HEK293 (cell line): ENCODE results near the gene SLC66A2.

Experiments used
- AEBP2 ChIP-seq: fragments of 450-650 bp; formaldehyde crosslinking; IDR thresholded peaks from 2 replicates; pipeline ENCODE4 v1.5.1; 2016; ENCODE audit warnings: missing biosample characterization, missing genetic modification characterization, borderline replicate concordance
- ZNF140 ChIP-seq: fragments of 450-650 bp; formaldehyde crosslinking; IDR thresholded peaks from 2 replicates; pipeline ENCODE4 v1.5.1; 2016; ENCODE audit warnings: missing biosample characterization, missing genetic modification characterization
- ZNF580 ChIP-seq: fragments of 450-650 bp; formaldehyde crosslinking; IDR thresholded peaks from 2 replicates; pipeline ENCODE4 v1.5.1; 2016; ENCODE audit warnings: missing biosample characterization, missing genetic modification characterization
- ZNF621 ChIP-seq: fragments of 450-650 bp; formaldehyde crosslinking; IDR thresholded peaks from 2 replicates; pipeline ENCODE4 v1.5.1; 2017; ENCODE audit warnings: missing biosample characterization, missing genetic modification characterization
- ZSCAN30 ChIP-seq: fragments of 450-650 bp; IDR thresholded peaks from 2 replicates; pipeline ENCODE4 v1.5.1; 2018; ENCODE audit warnings: missing biosample characterization, mild to moderate bottlenecking, missing genetic modification characterization, moderate library complexity
- TF ChIP-seq, protein P1 (sequence below): fragments of 450-650 bp; formaldehyde crosslinking; conservative IDR thresholded peaks from 2 replicates; pipeline ENCODE4 v1.5.1; 2016; ENCODE audit warnings: low read depth, missing biosample characterization, missing genetic modification characterization

DNA sequence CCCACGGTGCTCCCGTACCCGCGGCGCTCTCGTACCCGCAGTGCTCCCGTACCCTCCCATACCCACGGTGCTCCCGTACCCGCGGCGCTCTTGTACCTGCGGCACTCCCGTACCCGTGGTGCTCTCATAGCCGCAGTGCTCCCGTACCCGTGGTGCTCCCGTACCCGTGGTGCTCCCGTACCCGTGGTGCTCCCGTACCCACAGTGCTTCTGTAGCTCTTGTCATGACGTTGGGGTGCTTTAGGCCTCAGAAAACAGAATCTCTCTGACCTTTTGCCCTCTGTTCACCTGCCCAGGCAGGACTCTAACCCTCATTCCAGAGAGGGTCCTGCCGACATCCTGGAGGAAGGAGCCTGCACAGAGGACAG lies 35.3 kb downstream of the SLC66A2 start:
- TF ChIP-seq ZSCAN30 (tag by site-specific recombination) = no peak
- TF ChIP-seq, protein P1, sequence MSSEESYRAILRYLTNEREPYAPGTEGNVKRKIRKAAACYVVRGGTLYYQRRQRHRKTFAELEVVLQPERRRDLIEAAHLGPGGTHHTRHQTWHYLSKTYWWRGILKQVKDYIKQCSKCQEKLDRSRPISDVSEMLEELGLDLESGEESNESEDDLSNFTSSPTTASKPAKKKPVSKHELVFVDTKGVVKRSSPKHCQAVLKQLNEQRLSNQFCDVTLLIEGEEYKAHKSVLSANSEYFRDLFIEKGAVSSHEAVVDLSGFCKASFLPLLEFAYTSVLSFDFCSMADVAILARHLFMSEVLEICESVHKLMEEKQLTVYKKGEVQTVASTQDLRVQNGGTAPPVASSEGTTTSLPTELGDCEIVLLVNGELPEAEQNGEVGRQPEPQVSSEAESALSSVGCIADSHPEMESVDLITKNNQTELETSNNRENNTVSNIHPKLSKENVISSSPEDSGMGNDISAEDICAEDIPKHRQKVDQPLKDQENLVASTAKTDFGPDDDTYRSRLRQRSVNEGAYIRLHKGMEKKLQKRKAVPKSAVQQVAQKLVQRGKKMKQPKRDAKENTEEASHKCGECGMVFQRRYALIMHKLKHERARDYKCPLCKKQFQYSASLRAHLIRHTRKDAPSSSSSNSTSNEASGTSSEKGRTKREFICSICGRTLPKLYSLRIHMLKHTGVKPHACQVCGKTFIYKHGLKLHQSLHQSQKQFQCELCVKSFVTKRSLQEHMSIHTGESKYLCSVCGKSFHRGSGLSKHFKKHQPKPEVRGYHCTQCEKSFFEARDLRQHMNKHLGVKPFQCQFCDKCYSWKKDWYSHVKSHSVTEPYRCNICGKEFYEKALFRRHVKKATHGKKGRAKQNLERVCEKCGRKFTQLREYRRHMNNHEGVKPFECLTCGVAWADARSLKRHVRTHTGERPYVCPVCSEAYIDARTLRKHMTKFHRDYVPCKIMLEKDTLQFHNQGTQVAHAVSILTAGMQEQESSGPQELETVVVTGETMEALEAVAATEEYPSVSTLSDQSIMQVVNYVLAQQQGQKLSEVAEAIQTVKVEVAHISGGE (tag by site-specific recombination) = no peak
- TF ChIP-seq ZNF140 (tag by site-specific recombination) = no peak
- no peak for TF ChIP-seq AEBP2 (tag by site-specific recombination)
- no peak for TF ChIP-seq ZNF580 (tag by site-specific recombination)
- no peak for TF ChIP-seq ZNF621 (tag by site-specific recombination)
